Transverse colon (tissue), 4 donors: ENCODE results near the gene FOCAD. TPM values are rescaled to one million over a fixed set of nuclear protein-coding genes. Genes with fewer than 3 reads are reported as not detected.

ENCODE experiments used
- DNase-seq: peaks from one replicate; pipeline ENCODE4 v3.0.0-alpha.2; 2019
- H3K27ac ChIP-seq, 4 donors: fragments of 200-600 bp; sonication (generic); 2 replicates each; pipeline ENCODE4 v1.5.1; 2016 to 2018; ENCODE audit warnings: inconsistent platforms in 4 of 4
- H3K27me3 ChIP-seq: fragments of 200-600 bp; sonication (generic); 2 replicates; pipeline ENCODE4 v1.5.1; 2017; ENCODE audit warnings: inconsistent platforms
- H3K36me3 ChIP-seq, 4 donors: fragments of 200-600 bp; sonication (generic); 2 replicates each; pipeline ENCODE4 v1.5.1; 2017 to 2019; ENCODE audit warnings: inconsistent platforms in 4 of 4
- H3K4me1 ChIP-seq, 4 donors: fragments of 200-600 bp; sonication (generic); 2 replicates each; pipeline ENCODE4 v1.5.1; 2017 to 2020; ENCODE audit warnings: inconsistent platforms in 4 of 4
- H3K4me3 ChIP-seq, 4 donors: fragments of 200-600 bp; sonication (generic); 1 replicate in 1 of 4; 2 replicates in 3 of 4; pipeline versions ENCODE4 v1.5.1 to v1.6.1; 2017 to 2019; ENCODE audit warnings: inconsistent platforms in 4 of 4
- H3K9me3 ChIP-seq, 2 donors: fragments of 200-600 bp; sonication (generic); 2 replicates each; pipeline ENCODE4 v1.5.1; 2017 to 2019; ENCODE audit warnings: inconsistent platforms in 2 of 2
- EP300 ChIP-seq: sonication (generic); formaldehyde crosslinking; IDR thresholded peaks from one replicate; pipeline ENCODE4 v1.6.1; 2017; ENCODE audit warnings: antibody characterized with exemption, low read depth
- POLR2A ChIP-seq: fragments of 450-650 bp; IDR thresholded peaks from one replicate; pipeline ENCODE4 v1.6.1; 2016; ENCODE audit warnings: antibody characterized with exemption, mild to moderate bottlenecking, moderate library complexity
- POLR2AphosphoS5 ChIP-seq, 3 donors: sonication (generic); formaldehyde crosslinking; IDR thresholded peaks; one replicate each; pipeline ENCODE4 v1.6.1; 2016; ENCODE audit warnings: antibody characterized with exemption in 3 of 3
- WGBS, 2 donors: methylation state at CpG; one replicate each; pipeline ENCODE4 v1.1.5; 2018; ENCODE audit warnings: low coverage in 1 of 2; 5-methylcytosine and 5-hydroxymethylcytosine counted together
- in situ Hi-C, 4 donors: fragments of 200-750 bp; cut with MboI; loops; one replicate each; pipeline versions ENCODE4 v1.15.0 to v1.15.1; 2017; ENCODE audit warnings: low sequenced_read_pairs in 3 of 4, low pct_ligation_motif_present in 1 of 4, low pct_unique_long_range_greater_than_20kb in 1 of 4
- intact Hi-C: fragments of 100-400 bp; cut with DNase I; formaldehyde crosslinking; loops from one replicate; pipeline ENCODE4 v1.15.1; 2023; ENCODE audit warnings: low total_unique reads
- total RNA-seq, 4 donors: library from RNA; depleted of rRNA; stranded (reverse); fragments of >200 nt; gene quantifications; one replicate each; pipeline ENCODE4 v1.1.0, GENCODE V29; 2016
- TF ChIP-seq, protein P1 (sequence below), 5 experiments: fragments of 200-600 bp in 3 of 5; fragments of 450-650 bp in 2 of 5; sonication (generic) in 3 of 5; IDR thresholded peaks; 1 replicate in 2 of 5; 2 replicates in 3 of 5; pipeline ENCODE4 v1.5.1; 2016 to 2017; ENCODE audit warnings: antibody characterized with exemption in 5 of 5, inconsistent platforms in 3 of 5, mild to moderate bottlenecking in 2 of 5, moderate library complexity in 1 of 5

Gene FOCAD
- total RNA-seq, 4 donors from 2014 or later = 7.8 to 41.2 (median 32.0) TPM

DNA sequence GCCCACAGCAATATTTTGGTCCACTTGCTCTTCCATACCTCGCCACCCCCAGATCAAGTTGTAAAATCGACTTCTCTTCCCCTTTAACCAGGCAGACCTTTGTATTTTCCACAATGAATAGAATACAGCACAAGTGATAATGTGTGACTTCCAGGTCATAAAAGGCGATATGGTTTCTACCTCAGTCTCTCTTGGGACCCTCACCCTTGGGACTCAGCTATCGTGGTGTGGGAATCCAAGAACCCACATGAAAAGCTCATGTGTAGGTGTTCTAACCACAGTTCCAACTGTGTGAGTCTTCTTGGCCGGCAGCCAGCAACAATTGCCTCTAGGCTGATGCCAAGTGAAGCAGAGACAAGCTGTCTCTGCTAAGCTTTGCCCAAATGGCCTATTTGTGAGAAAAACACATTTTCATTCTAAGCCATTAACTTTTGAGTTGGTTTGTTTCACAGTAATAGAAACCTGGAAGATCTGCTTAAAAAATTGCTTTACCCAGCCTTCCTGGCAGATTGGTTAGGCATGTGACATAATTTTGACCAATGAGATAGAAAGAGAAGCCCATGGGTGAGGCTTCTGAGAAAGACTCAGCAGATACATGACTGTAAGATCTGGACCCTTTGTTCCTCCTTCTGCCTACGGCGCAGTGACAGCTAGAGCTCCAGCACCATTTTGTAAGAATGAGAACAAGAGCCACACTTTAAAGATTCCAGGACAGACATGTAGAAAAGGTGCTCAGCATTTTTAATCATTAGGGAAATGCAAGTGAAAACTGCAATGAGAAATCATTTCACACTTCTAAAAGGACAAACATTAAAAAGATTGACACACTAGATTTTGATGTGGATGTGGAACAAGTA lies 43.5 kb upstream of the FOCAD start:
- DNase-seq = peak; percentile 80
- WGBS, 2 donors = 49 to 67% methylated on average over 2 to 7 of the region's 7 CpGs
- no peak overlapping the region for H3K27ac ChIP-seq
- intact Hi-C loops = no loop called here
- H3K4me1 ChIP-seq = peaks cover 0 to 6% (median 0%) of the 10 kb centered on the region in 4 donors
- TF ChIP-seq POLR2A (no peak), EP300 (no peak), POLR2AphosphoS5 (IDR thresholded peaks at IDR 0.05) (no peak)
- TF ChIP-seq, protein P1, sequence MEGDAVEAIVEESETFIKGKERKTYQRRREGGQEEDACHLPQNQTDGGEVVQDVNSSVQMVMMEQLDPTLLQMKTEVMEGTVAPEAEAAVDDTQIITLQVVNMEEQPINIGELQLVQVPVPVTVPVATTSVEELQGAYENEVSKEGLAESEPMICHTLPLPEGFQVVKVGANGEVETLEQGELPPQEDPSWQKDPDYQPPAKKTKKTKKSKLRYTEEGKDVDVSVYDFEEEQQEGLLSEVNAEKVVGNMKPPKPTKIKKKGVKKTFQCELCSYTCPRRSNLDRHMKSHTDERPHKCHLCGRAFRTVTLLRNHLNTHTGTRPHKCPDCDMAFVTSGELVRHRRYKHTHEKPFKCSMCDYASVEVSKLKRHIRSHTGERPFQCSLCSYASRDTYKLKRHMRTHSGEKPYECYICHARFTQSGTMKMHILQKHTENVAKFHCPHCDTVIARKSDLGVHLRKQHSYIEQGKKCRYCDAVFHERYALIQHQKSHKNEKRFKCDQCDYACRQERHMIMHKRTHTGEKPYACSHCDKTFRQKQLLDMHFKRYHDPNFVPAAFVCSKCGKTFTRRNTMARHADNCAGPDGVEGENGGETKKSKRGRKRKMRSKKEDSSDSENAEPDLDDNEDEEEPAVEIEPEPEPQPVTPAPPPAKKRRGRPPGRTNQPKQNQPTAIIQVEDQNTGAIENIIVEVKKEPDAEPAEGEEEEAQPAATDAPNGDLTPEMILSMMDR (IDR thresholded peaks at IDR 0.05) = no peak
- H3K4me3 ChIP-seq = no peak overlapping the region
- no peaks in the 10 kb centered on the region for H3K36me3 ChIP-seq
- in situ Hi-C loops = loop anchor here (25.0 kb wide), 5 partner anchors 247 to 728 kb away; no protein-coding TSS in a partner anchor
- H3K9me3 ChIP-seq = no peaks in the 10 kb centered on the region
- H3K27me3 ChIP-seq = no peaks in the 10 kb centered on the region

DNA sequence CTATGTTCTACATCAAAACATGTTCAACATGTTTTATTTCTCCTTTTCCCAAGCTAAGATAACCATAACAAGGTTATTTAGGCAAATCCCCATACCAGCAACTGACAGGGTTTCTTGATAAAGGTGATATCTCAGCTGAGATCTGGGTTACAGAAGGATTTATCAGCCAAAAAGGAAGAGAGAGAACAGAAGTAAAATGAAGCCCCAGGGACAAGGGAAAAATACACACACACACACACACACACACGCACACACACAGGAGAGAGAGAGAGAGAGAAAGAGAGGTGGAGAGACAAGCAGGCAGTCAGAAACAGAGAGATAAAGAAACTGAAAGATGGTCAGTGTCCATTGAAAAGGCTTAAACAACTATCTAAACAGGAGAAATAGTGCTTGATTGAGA lies 42.0 kb upstream of the FOCAD start:
- no peaks in the 10 kb centered on the region for H3K27me3 ChIP-seq
- intact Hi-C loops = no loop called here
- TF ChIP-seq, protein P1 (IDR thresholded peaks at IDR 0.05) = no peak
- TF ChIP-seq POLR2A (no peak), POLR2AphosphoS5 (IDR thresholded peaks at IDR 0.05) (no peak), EP300 (no peak)
- no peak overlapping the region for H3K4me3 ChIP-seq
- peaks cover 0 to 6% (median 0%) of the 10 kb centered on the region in 4 donors for H3K4me1 ChIP-seq
- WGBS, 2 donors = 88% methylated on average over 1 of the region's 1 CpG; no CpG with 5 or more reads in 1 of the 2 donors
- in situ Hi-C loops = loop anchor here (25.0 kb wide), 5 partner anchors 245 to 730 kb away; no protein-coding TSS in a partner anchor
- H3K27ac ChIP-seq = no peak overlapping the region
- no peaks in the 10 kb centered on the region for H3K9me3 ChIP-seq
- no peaks in the 10 kb centered on the region for H3K36me3 ChIP-seq
- DNase-seq = no peak

DNA sequence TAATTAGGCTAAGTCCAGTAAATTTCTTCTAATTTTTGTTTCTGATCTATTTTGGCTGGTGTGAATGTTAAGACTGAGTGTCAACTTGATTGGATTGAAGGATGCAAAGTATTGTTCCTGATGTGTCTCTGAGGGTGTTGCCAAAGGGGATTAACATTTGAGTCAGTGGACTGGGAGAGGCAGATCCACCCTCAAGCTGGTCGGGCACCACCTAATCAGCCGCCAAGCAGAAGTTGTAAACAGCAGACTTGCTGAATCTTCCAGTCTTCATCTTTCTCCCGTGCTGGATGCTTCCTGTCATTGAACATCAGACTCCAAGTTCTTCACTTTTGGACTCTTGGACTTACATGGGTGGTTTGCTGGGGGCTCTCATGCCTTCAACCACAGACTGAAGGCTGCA lies 40.4 kb upstream of the FOCAD start:
- in situ Hi-C loops (loop anchor here (25.0 kb wide), 5 partner anchors 244 to 731 kb away; no protein-coding TSS in a partner anchor), intact Hi-C loops (no loop called here)
- TF ChIP-seq, protein P1 (IDR thresholded peaks at IDR 0.05) = no peak
- 72 to 80% methylated on average over 1 to 3 of the region's 3 CpGs for WGBS, 2 donors
- H3K27me3 ChIP-seq = no peaks in the 10 kb centered on the region
- no peak for DNase-seq
- no peak overlapping the region for H3K4me3 ChIP-seq
- H3K4me1 ChIP-seq = peaks cover 0 to 6% (median 0%) of the 10 kb centered on the region in 4 donors
- peaks cover 0 to 4% of the 10 kb centered on the region in 2 donors for H3K9me3 ChIP-seq
- no peak overlapping the region for H3K27ac ChIP-seq
- H3K36me3 ChIP-seq = no peaks in the 10 kb centered on the region

DNA sequence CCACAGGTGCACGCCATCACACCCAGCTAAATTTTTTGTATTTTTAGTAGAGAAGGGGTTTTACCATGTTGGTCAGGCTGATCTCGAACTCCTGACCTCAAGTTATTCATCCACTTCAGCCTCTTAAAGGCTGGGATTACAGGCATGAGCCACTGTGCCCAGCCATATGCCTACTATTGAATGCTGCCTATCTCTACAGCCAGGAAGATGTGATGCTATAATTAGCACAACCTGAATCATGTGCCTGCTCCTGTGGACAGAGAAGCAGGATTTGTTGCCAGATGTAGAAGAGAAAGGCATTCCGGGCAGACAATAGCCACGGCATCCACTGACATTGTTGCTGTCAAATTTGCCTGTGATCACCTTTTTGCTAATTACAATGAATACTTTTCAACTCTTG lies 37.4 kb upstream of the FOCAD start:
- intact Hi-C loops = no loop called here
- peaks cover 0 to 4% of the 10 kb centered on the region in 2 donors for H3K9me3 ChIP-seq
- DNase-seq = no peak
- H3K4me3 ChIP-seq = no peak overlapping the region
- H3K27ac ChIP-seq = no peak overlapping the region
- no peaks in the 10 kb centered on the region for H3K27me3 ChIP-seq
- in situ Hi-C loops = loop anchor here (25.0 kb wide), 5 partner anchors 241 to 734 kb away; no protein-coding TSS in a partner anchor
- TF ChIP-seq POLR2AphosphoS5 (IDR thresholded peaks at IDR 0.05) = no peak
- no peak for TF ChIP-seq POLR2A
- TF ChIP-seq EP300 = no peak
- TF ChIP-seq, protein P1 (IDR thresholded peaks at IDR 0.05) = no peak
- peaks cover 0 to 8% (median 0%) of the 10 kb centered on the region in 4 donors for H3K4me1 ChIP-seq
- WGBS, 2 donors = 81 to 96% methylated on average over 3 to 4 of the region's 4 CpGs
- no peaks in the 10 kb centered on the region for H3K36me3 ChIP-seq
